ENCODE results near the gene SMYD3. TPM values are rescaled to one million over a fixed set of nuclear protein-coding genes. Genes with fewer than 3 reads are reported as not detected.

SMYD3 gene
- total RNA-seq, 1 donor from 2014 or later: 31.9 TPM

DNA sequence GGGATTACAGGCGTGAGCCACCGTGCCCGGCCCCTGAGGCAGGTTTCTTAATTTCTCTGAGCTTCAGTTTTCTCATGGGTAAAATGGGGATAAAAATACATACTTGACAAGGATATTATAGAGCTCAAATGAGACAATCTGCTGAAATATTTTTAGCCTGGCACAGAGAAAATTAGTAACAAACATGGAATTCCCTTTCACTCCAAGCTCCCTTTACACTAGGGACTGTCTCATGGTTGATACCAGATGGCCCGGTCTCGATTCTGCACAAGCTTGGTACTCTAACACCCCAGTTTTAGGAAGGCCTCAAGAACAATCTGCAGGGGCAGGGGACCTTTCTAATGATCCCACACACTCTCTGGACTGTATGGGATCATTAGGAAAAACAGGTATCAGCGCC is 671.7 kb downstream of the SMYD3 start:
- Mint-ChIP-seq H3K36me3 (ENCODE audit: insufficient read depth) (no peaks in the 10 kb centered on the region), H3K9me3 (ENCODE audit: low read depth) (no peaks in the 10 kb centered on the region), H3K4me3 (ENCODE audit: low read depth) (no peak overlapping the region), H3K4me1 (ENCODE audit: low read depth) (peaks cover 6% of the 10 kb centered on the region), H3K27ac (no peak overlapping the region), H3K27me3 (no peaks in the 10 kb centered on the region)
- TF ChIP-seq, protein P1, sequence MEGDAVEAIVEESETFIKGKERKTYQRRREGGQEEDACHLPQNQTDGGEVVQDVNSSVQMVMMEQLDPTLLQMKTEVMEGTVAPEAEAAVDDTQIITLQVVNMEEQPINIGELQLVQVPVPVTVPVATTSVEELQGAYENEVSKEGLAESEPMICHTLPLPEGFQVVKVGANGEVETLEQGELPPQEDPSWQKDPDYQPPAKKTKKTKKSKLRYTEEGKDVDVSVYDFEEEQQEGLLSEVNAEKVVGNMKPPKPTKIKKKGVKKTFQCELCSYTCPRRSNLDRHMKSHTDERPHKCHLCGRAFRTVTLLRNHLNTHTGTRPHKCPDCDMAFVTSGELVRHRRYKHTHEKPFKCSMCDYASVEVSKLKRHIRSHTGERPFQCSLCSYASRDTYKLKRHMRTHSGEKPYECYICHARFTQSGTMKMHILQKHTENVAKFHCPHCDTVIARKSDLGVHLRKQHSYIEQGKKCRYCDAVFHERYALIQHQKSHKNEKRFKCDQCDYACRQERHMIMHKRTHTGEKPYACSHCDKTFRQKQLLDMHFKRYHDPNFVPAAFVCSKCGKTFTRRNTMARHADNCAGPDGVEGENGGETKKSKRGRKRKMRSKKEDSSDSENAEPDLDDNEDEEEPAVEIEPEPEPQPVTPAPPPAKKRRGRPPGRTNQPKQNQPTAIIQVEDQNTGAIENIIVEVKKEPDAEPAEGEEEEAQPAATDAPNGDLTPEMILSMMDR (IDR thresholded peaks at IDR 0.05; ENCODE audit: unreplicated experiment): no peak
- no peak for DNase-seq (ENCODE audit: low spot score, unreplicated experiment)

DNA sequence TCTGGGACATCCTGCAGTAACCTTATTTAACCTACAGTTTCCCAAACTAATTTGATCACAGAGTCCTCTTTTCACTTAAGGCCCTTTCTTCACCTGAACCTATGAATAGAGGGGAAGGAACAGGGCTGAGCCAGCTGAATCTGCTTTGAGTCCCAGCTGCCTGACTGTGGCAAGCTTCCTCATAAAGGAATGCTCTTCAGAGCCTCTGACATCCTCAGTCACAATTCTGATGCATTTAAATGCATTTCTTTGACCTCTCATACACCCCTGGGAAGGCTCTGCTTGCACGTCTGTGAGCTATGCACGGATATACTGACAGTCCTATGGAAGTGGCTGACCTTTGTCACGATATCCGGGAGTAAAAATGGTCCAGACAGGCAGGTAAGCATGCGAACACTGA is 673.1 kb downstream of the SMYD3 start:
- TF ChIP-seq, protein P1 (IDR thresholded peaks at IDR 0.05; ENCODE audit: unreplicated experiment): no peak
- no peak overlapping the region for H3K27ac Mint-ChIP-seq

DNA sequence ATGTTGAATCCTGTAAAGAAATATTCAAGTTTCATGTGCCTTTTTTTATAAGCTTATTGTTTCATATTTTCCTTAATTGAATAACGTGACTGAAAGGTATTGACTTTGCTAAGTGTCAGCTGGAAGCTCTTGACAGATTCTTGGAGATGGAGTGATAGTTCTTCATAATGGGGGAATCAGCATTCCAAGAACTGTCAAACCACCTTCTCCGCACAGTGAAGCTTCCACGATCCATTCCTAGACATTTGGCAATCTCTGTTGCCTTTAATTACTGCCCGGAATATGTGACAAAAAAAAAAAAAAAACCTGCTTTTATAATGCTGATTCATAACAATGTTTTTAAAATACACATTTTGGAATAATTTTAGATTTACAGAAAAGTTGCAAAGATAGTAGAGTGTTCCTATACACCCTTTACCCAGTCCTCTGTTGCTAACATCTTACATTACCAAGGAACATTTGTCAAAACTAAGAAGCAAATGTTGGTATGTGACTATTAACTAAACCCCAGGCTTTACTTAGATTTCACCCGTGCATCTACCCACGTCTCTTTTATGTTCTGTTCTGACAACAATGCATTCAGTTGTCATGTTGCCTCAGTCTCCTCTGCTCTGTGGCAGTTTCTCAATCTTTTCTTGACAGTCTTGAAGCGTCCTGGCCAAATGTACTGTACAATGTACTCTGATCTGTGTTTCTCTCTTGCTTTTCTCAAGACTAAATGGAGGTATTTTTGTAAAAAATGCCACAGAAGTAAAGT is 674.1 kb downstream of the SMYD3 start:
- no peak for DNase-seq (ENCODE audit: low spot score, unreplicated experiment)
- TF ChIP-seq, protein P1 (IDR thresholded peaks at IDR 0.05; ENCODE audit: unreplicated experiment): no peak
- no peak overlapping the region for H3K4me3 Mint-ChIP-seq (ENCODE audit: low read depth)
- H3K4me1 Mint-ChIP-seq (ENCODE audit: low read depth): peaks cover 5% of the 10 kb centered on the region
- no peak overlapping the region for H3K27ac Mint-ChIP-seq
- H3K27me3 Mint-ChIP-seq: no peaks in the 10 kb centered on the region
- H3K36me3 Mint-ChIP-seq (ENCODE audit: insufficient read depth): peaks cover 2% of the 10 kb centered on the region
- peaks cover 4% of the 10 kb centered on the region for H3K9me3 Mint-ChIP-seq (ENCODE audit: low read depth)

More for the DNA sequence above, 673.1 kb downstream of the SMYD3 start:
- Mint-ChIP-seq H3K4me1 (ENCODE audit: low read depth) (peaks cover 6% of the 10 kb centered on the region), H3K9me3 (ENCODE audit: low read depth) (peaks cover 4% of the 10 kb centered on the region), H3K27me3 (no peaks in the 10 kb centered on the region), H3K4me3 (ENCODE audit: low read depth) (no peak overlapping the region), H3K36me3 (ENCODE audit: insufficient read depth) (peaks cover 2% of the 10 kb centered on the region)
- DNase-seq (ENCODE audit: low spot score, unreplicated experiment): no peak

DNA sequence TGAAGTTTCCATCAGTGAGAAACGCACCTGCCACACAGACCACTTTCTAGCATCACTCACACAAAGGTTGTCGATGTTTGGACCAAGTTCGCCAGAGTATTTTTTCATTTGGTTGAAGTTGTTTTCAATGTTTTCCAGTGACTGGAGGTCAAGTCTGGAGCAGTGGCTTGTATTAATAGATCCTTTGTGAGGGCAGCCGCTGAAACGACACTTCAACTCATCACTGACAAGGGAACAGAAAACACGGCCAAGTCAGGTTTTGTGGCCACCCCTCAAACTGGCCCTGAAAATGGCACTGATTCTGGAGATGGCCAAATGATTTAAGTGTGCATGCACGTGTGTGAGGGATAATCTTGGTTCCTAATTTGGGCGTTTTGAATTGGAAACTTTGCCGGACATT is 675.6 kb downstream of the SMYD3 start:
- Mint-ChIP-seq H3K27me3 (no peaks in the 10 kb centered on the region), H3K4me3 (ENCODE audit: low read depth) (no peak overlapping the region), H3K27ac (no peak overlapping the region), H3K4me1 (ENCODE audit: low read depth) (no peaks in the 10 kb centered on the region), H3K36me3 (ENCODE audit: insufficient read depth) (peaks cover 2% of the 10 kb centered on the region), H3K9me3 (ENCODE audit: low read depth) (peaks cover 4% of the 10 kb centered on the region)
- TF ChIP-seq, protein P1 (IDR thresholded peaks at IDR 0.05; ENCODE audit: unreplicated experiment): no peak
- no peak for DNase-seq (ENCODE audit: low spot score, unreplicated experiment)

DNA sequence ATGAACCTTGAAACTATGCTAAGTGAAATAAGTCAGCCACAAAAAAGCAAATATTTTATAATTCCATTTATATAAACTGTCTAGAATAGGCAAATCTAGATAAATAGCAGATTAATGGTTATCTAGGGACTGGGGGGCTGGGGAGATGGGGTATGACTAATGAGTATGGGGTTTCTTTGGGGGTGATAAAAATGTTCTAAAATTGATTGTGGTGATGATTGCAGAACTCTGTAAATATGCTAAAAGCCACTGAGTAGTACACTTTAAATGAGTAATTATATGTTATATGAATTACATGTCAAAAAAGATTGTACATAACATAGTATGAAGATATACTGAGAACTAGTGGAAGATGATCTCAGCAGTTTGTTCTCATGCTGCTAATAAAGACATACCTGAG is 677.3 kb downstream of the SMYD3 start:
- DNase-seq (ENCODE audit: low spot score, unreplicated experiment): no peak
- Mint-ChIP-seq H3K27me3 (no peaks in the 10 kb centered on the region), H3K4me3 (ENCODE audit: low read depth) (no peak overlapping the region), H3K4me1 (ENCODE audit: low read depth) (no peaks in the 10 kb centered on the region), H3K36me3 (ENCODE audit: insufficient read depth) (peaks cover 2% of the 10 kb centered on the region), H3K27ac (no peak overlapping the region), H3K9me3 (ENCODE audit: low read depth) (peaks cover 4% of the 10 kb centered on the region)
- TF ChIP-seq, protein P1 (IDR thresholded peaks at IDR 0.05; ENCODE audit: unreplicated experiment): no peak

Measured in progenitor cell of endocrine pancreas (in vitro differentiated cells).